Ovary (tissue), 3 donors: ENCODE data around the gene ATG5.

ENCODE experiments used
- CTCF ChIP-seq, 3 donors: fragments of 450-650 bp in 2 of 3; fragments of 200-600 bp in 1 of 3; IDR thresholded peaks; one replicate each; pipeline versions ENCODE4 v1.5.1 to v1.8.0; 2016 to 2022; ENCODE audit warnings: antibody characterized with exemption in 3 of 3, mild to moderate bottlenecking in 1 of 3
- POLR2A ChIP-seq: fragments of 450-650 bp; IDR thresholded peaks from one replicate; pipeline ENCODE4 v1.6.1; 2017; ENCODE audit warnings: antibody characterized with exemption, mild to moderate bottlenecking, moderate library complexity
- donor health status: DM: no; HTN: no; CAD: no.

- TF ChIP-seq POLR2A = no peak
- no peak for TF ChIP-seq CTCF (IDR thresholded peaks at IDR 0.05)
These were observed 143.7 kb downstream of the ATG5 start for GRCh38 chr6:106181664-106182418.
